Measurements from ENCODE around the gene DGLUCY.
"Not testable (repeated sequence)": the region's sequence is repeated elsewhere in the genome, so short reads cannot be mapped to it uniquely, and the experiment has no call there.

Gene DGLUCY

GRCh38 chr14:91207008-91207407 is 93.1 kb downstream of the DGLUCY start:
- DNase-seq (ENCODE audit: low read depth), result no peak

- no peak for DNase-seq (ENCODE audit: low read depth)
These were observed 97.1 kb downstream of the DGLUCY start for GRCh38 chr14:91211017-91211416.

- no peak for DNase-seq (ENCODE audit: low read depth)
These were observed 100.4 kb downstream of the DGLUCY start for GRCh38 chr14:91214306-91214705.

GRCh38 chr14:91215381-91215780 is 101.5 kb downstream of the DGLUCY start:
- DNase-seq (ENCODE audit: low read depth), result no peak

- DNase-seq (ENCODE audit: low read depth), result no peak
These were observed 102.9 kb downstream of the DGLUCY start for GRCh38 chr14:91216731-91217226.

- DNase-seq (ENCODE audit: low read depth), result no peak
These were observed 104.1 kb downstream of the DGLUCY start for GRCh38 chr14:91218014-91218413.

GRCh38 chr14:91219517-91220389 is 105.9 kb downstream of the DGLUCY start:
- no peak for DNase-seq (ENCODE audit: low read depth)

- DNase-seq (ENCODE audit: low read depth), result no peak
These were observed 106.7 kb downstream of the DGLUCY start for GRCh38 chr14:91220581-91221000.

- no peak for DNase-seq (ENCODE audit: low read depth)
These were observed 107.4 kb downstream of the DGLUCY start for GRCh38 chr14:91221270-91221669.

GRCh38 chr14:91223028-91223783 is 109.3 kb downstream of the DGLUCY start:
- DNase-seq (ENCODE audit: low read depth), result no peak

GRCh38 chr14:91225025-91225424 is 111.2 kb downstream of the DGLUCY start:
- no peak for DNase-seq (ENCODE audit: low read depth)

GRCh38 chr14:91226360-91226759 is 112.5 kb downstream of the DGLUCY start:
- DNase-seq (ENCODE audit: low read depth), result not testable (repeated sequence)

- DNase-seq (ENCODE audit: low read depth), result no peak
These were observed 113.3 kb downstream of the DGLUCY start for GRCh38 chr14:91227183-91227628.

- DNase-seq (ENCODE audit: low read depth), result peak; percentile 60
These were observed 114.5 kb downstream of the DGLUCY start for GRCh38 chr14:91228112-91229004.

GRCh38 chr14:91229005-91229382 is 115.1 kb downstream of the DGLUCY start:
- no peak for DNase-seq (ENCODE audit: low read depth)

- DNase-seq (ENCODE audit: low read depth), result peak; percentile 54
These were observed 115.9 kb downstream of the DGLUCY start for GRCh38 chr14:91229743-91230200.

- no peak for DNase-seq (ENCODE audit: low read depth)
These were observed 116.6 kb downstream of the DGLUCY start for GRCh38 chr14:91230397-91231035.

- DNase-seq (ENCODE audit: low read depth), result no peak
These were observed 117.6 kb downstream of the DGLUCY start for GRCh38 chr14:91231446-91231845.

- DNase-seq (ENCODE audit: low read depth), result no peak
These were observed 118.2 kb downstream of the DGLUCY start for GRCh38 chr14:91232052-91232451.

- DNase-seq (ENCODE audit: low read depth), result no peak
These were observed 118.7 kb downstream of the DGLUCY start for GRCh38 chr14:91232603-91233002.
